GM19043 (cell line): ENCODE measurements around the gene PTGDS.

Experiments used
- ATAC-seq: cut with Tn5 transposase; IDR thresholded peaks from one replicate; pipeline ENCODE4 v1.9.1; 2021; ENCODE audit warnings: low read depth; ENCODE audit not compliant: unreplicated experiment

Gene PTGDS

DNA sequence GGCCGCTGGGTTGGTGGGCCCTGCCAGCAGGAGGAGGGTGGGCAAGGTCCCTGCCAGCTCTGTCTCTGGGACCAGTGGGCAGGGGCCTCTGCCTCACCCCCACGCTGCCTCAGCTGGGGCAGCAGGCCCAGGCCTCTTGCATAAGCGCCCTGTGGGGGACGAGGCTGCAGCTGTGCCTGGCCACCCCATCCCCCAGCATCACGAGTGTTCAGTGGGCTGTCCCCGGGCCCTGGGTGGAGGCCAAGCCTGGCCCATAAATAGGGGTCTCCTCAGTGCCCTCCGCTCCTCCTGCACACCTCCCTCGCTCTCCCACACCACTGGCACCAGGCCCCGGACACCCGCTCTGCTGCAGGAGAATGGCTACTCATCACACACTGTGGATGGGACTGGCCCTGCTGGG lies at the start of gene PTGDS:
PTGDS (plus strand) TSS at position 282 of the 400 bp plus-strand sequence; CDS start at position 357, 75 bp downstream.
- ATAC-seq: no peak

DNA sequence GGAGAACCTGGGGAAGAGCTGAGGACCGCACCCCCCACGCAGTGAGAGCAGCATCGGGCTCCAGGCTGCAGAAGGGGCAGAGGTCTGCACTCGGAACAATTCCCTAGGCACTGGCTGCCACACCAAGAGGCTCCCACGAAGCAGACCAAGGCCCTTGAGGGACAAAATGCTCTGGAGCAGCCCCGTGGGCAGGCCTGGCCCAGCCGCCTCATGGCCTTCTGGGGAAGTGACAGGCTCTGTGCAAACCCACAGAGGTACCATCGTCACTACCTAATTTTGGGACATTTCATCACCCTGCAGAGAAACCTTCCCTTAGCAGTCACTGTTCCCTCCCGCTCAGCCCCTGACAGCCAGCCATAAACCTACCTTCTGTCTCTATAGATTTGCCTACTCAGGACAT lies 48.7 kb upstream of the PTGDS start:
- ATAC-seq: no peak

DNA sequence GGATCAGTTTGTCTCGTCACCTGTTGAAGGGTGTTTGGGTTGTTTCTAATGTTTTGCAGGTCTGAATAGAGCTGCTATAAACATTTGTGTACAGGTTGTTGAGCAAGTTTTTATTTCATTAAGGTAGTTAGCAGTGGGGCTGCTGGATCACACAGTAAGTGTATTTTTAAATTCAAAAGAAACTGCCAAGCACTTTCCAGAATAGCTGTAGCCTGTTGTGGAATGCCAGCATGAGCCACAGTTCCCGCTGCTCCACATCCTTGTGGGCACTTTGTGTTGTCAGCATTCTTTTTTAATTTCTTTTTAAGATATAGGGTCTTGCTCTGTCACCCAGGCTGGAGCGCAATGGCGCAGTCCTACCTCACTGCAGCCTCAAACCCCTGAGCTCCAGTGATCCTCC lies 47.3 kb upstream of the PTGDS start:
- no peak for ATAC-seq

DNA sequence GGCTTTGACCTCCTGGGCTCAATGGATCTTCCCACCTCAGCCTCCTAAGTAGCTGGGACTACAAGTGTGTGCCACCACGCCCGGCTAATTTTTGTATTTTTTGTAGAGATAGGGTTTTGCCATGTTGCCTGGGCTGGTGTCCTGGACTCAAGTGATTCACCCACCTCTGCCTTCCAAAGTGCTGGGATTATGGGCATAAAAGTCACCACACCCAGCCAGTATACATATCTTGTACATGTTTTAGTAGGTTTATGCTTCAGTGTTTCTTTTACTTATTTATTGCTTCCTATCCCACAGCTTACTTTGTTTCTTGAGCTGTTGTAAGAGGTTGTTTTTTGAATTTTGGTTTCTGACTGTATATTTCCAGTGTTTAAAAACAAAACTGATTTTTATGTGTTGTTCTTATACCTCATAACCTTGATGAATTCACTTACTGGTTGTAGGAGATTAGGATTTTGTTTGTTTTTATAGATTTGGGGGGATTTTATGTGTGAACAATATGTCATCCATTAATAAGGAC lies 45.6 kb upstream of the PTGDS start:
- ATAC-seq: no peak

DNA sequence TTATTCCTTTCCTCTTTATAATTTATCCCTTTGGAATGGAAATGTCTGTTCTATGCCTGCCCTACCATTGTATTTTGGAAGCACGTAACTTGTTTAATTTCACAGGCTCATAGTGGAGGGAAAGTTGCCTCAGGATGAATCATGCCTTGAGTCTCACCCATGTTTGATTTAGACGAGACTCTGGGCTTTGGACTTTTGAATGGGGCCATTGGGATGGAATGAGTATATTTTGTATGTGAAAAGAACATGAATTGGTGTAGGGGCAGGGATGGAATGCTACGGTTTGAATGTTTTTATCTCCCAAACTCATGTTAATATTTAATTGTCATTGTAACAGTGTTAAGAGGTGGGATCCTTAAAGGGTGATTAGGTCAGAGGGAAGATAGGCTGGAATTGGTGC lies 43.0 kb upstream of the PTGDS start:
- ATAC-seq: no peak

DNA sequence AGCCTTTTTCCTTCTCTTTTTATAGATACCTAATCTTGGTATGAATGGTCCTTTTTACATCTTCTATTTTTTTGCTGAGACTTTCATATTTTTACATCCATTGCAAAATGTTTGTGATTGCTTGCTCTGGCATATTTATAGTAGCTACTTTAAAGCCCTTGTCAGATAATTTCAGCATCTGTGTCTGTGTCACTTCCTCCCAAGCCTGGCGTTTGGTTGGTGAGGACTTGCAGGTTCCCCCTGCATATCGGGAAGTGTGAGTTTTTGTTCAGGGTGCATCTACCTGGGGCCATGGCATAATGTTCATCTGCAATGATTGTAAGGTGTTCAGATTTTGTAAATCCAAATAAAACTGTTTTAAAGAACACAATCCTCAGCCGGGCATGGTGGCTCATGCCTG lies 41.7 kb upstream of the PTGDS start:
- no peak for ATAC-seq

DNA sequence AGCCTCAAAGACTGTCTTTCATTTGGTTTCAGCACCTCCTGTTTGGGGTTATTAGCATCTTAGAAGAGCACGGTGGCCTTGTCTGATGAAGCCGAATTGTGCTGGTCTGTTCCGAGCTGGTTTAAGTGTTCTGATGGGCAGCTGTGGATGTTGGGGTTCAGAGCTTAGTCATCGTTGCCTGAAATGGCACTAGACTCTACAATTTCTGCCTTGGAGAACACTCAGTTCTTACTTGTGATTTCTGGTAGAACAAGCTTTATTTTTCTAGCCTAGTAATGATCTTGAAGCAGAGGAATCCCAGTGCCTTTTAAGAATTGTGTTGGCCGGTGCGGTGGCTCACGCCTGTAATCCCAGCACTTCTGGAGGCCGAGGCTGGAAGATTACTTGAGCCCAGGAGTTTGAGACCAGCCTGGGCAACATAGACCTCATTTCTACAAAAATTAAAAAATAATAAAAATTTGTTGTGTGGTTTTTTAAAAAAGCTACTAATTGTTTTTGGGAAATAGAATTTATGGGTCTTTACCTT lies 40.6 kb upstream of the PTGDS start:
- no peak for ATAC-seq

DNA sequence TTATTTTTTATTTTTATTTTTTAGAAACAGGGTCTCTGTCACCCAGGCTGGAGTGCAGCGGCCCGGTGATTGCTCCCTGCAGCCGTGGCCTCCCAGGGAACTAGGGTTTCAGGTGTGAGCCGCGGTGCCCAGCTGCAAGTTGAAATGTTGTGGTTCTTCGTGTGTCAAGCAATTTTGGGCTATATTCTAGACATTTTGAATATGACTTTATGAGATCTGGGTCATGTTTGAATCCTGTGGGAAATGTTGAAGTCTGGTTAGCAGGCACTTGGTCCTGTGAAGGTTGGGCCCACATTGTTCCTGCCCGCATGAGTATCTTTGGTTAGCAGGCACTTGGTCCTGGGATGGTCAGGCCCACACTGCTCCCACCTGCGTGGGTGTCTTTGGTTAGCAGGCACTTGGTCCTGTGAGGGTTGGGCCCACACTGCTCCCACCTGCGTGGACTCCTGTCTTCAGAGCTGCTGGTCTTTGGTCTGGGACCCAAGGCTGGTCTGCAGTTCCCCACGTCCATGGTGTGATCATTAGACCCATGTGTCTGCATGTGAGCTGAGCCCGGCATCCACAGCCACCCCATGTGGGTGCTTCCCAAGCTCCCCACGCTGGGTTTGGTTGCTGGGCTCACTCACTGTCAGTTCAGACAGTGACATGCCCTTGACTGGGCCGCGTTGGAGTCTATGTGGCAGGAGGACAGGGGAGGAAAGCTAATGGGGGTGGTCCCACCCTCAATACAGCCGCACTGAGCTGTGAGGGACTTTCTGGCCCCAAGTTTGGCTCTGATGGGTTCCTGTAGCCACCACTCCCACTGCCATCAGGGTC lies 39.9 kb upstream of the PTGDS start:
- ATAC-seq: no peak

DNA sequence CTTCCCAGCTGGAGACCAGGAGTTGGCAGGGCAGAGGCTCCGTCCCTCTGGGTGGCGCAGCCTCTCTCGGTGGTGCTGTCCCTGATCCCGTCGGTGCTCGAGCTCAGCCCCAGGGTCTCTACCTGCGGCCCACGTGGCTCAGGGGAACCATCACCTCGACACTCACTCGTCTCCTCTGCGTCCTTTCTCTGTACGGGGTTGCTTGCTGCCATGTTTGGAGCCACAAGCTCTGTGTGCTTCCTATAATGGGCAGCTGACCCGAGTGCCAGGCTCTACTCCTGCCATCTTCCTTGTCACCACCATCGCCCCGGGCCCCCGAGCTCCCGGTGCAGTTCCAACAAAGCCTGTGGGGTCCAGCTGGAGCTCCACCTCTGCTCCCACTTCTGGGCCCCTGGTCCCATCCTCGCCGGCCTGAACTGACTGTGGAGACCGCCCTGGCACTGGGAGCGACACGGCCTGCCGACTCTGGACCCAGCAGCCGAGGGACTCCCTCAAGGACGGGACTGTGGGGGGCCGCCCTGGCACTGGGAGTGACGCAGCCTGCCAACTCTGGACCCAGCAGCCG lies 37.8 kb upstream of the PTGDS start:
- ATAC-seq: no peak

DNA sequence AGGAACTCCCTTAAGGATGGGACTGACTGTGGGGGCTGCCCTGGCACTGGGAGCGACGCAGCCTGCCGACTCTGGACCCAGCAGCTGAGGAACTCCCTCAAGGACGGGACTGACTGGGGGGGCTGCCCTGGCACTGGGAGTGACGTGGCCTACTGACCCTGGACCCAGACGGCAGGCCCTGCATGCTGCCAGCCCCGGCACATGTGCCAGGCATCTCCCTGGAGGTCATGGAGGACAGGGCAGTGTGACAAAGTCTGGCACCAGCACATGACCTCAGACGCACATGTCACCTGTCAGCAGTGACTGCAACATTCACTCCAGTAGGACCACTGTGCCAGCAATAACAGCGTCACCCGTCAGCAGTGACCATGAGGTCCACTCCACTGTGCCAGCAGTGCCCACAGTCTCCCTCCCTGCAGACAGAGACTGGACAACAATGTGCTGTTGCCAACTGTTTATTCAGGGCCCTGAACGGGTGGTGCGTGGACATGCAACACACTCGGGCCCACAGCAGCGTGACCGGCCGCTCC lies 37.2 kb upstream of the PTGDS start:
- ATAC-seq: no peak

DNA sequence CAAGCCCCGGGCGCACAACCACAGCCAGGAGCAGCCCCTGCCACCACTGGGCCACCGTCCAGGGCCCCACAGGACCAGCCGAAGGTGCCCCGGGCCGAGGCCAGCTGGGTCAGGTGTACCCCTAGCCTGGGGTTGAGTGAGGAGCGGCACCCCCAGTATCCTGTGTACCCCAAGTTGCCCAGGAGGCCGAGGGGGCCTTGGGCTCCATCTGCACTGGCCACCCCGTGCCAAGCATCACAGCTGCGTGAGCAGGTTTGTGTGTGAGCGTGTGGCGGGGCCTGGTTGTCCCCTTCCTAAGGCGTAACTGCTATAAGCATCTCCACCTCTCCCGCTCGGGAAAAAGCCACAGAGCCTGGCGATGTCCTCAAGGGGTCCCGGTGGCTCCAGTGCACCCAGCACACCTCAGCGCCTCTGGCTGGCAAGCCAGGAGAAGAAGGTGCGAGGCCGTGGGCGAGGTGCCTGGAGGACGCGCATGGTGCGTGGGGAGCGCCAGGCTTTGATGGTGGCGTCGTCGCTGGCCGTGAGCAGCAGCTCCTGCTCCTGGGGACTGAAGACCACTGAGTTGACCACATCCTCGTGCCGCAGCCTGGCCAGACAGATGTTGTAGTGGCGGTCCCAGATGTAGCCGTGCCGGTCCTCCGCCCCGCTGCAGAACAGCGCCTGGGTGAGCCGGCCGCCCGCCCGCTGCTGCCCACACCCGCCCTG lies 36.6 kb upstream of the PTGDS start:
- ATAC-seq: no peak

DNA sequence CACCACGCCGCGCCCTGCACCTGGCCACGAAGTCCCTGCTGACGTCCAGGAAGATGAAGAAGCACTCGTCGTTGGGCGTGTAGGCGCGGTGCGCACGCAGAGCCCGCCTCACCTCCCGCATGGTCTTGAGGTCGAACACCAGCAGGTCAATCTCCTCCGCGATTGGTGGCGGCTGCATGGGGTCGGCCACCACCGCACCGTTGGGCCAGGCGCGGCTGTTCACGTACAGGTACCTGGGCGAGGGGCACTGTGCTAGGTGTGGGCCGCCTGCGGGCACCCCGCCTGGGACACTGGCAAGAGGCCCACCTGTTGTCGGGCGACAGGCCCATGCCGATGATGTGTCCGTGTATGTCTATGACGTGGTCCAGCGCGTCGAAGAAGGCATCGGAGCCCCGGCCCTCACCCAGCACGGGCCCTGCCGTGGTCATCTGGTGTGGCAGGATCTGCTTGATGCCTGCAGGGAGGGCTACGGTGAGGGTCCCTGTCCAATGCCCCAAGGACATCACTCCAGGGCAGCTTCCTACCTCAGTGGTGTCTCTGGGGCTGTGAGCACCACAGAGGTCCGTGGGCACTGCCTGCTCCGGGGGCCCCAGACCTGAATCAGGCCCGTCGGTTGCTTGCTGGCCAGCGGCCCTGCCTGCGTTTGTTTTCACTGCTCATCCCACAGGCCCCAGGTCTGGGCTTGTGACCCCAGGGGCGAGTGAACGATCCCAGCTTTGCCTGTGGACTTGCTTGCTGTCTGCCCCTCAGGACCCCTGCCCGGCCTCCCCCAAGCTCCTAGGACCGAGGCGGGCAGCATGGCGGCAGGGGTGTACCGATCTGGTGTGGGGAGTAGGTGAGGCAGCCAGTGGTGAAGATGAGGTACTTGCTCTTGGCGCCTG lies 35.8 kb upstream of the PTGDS start:
- ATAC-seq: no peak

DNA sequence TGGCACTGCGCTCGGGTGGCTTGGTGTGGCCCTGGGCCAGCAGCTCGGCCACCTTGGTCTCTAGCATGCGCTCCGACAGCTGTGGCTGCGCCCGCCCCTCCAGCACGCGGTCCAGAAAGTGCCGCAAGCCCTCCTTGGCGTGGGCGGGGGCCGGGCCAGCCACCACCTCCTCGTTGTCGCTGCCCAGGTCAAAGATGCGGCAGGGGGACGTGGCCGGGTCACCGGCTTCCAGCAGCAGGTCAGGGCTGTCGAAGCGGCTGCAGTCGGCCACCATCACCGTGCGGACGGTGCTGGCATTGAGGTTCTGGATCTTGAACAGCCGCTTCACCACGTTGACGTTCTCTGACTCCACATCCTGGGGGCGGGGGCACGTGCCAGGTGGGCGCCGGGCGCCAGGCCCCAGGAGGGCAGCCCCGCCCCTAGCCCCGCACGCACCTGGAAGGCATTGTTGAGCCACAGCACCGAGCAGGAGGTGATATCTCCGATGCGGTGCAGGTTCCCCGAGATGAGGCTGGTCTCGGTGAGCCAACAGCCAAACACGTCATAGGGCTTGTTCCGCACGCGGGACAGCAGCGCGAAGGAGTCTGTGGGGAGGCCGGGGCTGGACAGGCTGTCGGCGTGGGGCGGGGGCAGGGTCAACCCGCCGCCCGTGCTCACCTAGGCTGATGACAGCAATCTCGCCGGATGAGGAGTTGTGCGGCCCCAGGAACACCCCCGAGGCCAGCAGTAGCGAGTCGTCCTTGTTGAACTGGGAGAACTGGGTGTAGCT lies 35.0 kb upstream of the PTGDS start:
- ATAC-seq: no peak

DNA sequence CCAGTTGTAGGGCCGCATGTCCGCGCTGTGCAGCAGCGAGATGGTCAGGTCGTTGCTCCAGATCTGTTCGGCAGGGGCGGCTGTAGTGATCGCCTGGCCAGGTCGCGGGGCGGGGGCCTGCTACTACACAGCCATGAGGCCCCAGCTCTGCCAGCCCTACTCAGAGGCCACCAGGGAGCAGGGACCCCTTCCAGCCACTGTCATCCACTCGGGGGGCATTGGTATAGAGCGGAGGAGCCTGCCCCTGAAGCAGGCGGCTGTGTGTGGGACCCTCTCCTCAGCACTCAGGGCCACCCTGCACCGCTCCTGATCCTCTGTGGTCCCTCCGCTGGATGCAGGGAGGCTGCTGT lies 34.4 kb upstream of the PTGDS start:
- no peak for ATAC-seq

DNA sequence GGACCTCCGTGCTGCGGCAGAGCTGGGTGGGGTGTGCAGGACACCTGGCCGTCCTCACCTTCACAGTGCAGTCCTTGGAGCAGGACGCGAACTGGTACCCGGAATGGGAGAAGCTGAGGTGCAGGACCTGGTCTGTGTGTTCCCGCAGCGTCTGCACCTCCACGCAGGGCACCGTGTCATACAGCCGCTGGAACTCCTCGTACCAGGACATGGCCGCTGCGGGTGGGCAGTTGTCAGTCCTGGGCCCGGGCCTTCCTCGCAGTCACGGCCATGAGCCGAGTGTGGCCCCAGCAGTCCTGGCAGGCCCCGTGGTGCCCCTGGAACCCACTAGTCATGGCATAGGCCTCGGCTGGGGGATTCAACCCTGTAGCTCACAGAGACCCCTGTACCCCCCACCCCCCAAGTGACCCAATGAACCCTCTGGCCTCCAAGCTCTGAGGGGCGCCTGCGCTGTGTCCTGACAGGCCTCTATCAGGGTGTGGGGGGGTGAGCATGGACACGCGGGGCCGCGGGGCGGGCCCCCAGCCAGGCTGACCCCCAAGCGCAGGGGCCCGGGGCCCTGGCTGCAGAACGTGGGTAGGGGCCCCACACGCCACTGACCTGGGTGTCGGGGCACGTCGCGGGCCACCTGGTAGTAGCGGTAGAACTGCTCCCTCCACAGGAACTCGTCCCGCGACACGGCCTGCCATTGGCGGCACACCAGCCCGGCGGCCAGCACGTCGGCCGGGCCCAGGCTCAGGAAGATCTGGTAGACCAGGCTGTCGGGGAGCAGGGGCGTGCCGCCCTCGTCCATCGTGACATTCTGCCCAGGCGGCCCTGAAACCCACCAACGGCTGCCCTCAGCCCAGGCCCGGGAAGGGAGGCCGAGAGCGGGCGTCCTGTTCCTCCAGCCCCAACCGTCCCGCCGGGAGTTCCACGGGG lies 33.8 kb upstream of the PTGDS start:
- no peak for ATAC-seq

DNA sequence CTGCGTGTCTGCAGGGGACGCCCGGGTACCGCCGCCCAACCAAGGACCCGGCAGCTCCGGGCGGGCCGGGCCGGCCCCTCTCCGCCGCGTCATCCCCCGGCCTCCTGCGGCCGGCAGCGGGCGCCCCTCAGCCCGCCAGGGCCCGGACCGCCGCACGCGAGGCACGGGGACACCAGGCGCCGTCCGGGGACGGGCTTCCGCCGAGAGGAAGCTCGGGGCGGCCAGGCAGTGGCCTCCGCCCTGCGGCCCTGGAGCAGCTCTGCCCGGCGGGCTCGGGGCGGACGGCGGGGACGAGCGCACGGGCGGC lies 33.1 kb upstream of the PTGDS start:
- peak; percentile 40 for ATAC-seq

DNA sequence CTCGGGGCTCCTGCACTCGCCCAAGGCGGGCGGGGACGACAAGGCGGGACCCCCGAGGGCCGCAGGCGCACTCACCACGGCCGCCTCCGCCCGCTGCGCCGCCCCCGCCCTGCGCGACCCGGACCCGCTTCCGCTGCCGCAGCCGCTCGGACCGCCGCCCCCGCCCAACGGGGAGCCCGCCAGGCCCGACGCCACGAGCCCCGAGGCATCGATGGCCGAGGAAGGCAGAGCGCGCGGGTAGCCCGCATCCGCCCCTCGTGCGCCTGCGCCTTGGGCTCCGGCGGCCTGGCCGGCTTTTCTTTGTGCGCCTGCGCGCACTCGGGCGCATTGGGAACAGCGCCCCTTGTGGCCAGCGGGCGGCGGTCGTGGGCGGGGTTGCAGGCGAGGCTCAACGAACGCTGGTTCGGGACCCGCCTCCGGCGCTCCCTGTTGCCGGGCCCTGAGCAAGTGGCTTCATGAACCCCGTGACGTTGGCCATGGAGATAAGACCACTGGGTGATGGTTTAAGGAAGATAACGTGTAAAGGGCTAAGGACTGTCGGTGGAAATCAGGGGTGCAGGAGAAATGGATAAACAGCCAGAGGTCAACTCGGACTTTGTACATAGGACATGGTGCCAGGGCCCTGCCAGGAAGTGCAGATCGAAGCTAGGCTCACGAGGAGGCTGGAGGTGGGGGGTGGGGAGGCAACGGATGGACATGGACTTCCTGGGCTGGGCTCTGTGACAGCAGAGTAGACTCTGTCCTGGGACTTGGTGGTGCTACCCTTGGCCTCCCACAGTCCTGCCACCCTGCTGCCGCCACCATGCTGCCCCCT lies 32.6 kb upstream of the PTGDS start, which contains the start of the genes C8G and FBXW5:
C8G (plus strand) TSS at position 725 of the 814 bp plus-strand sequence; CDS start at position 803, 78 bp downstream.
FBXW5 (minus strand) TSS at position 220 of the 814 bp plus-strand sequence. CDS start 655 bp downstream, outside the sequence.
- ATAC-seq: peak; percentile 72
